Inflammatory macrophage treated with lipopolysaccharide for 4 hours (primary cell): ENCODE results near the gene IL26.

Source experiments
- DNase-seq: peaks from one replicate; pipeline ENCODE4 v3.0.0-alpha.2; 2020

IL26 gene

GRCh38 chr12:68225576-68226476 lies at the start of gene IL26:
IL26 (minus strand) TSS chr12:68225810; CDS start chr12:68225756, 54 bp downstream.
- DNase-seq: no peak

- no peak for DNase-seq
Measured at GRCh38 chr12:68272732-68273131, 47.1 kb upstream of the IL26 start.

- DNase-seq: no peak
Measured at GRCh38 chr12:68271346-68271745, 45.7 kb upstream of the IL26 start.

- no peak for DNase-seq
Measured at GRCh38 chr12:68270358-68270757, 44.7 kb upstream of the IL26 start.

- no peak for DNase-seq
Measured at GRCh38 chr12:68269779-68270178, 44.2 kb upstream of the IL26 start.

GRCh38 chr12:68268967-68269366 lies 43.4 kb upstream of the IL26 start:
- no peak for DNase-seq

GRCh38 chr12:68267892-68268396 lies 42.3 kb upstream of the IL26 start:
- DNase-seq: peak; percentile 68

GRCh38 chr12:68264857-68265256 lies 39.2 kb upstream of the IL26 start:
- DNase-seq: no peak

GRCh38 chr12:68264158-68264855 lies 38.7 kb upstream of the IL26 start:
- peak; percentile 69 for DNase-seq

GRCh38 chr12:68263366-68263765 lies 37.8 kb upstream of the IL26 start:
- DNase-seq: no peak

GRCh38 chr12:68261896-68262295 lies 36.3 kb upstream of the IL26 start:
- DNase-seq: no peak

GRCh38 chr12:68260153-68260552 lies 34.5 kb upstream of the IL26 start:
- DNase-seq: no peak

GRCh38 chr12:68259318-68259940 lies 33.8 kb upstream of the IL26 start:
- no peak for DNase-seq

- no peak for DNase-seq
Measured at GRCh38 chr12:68253504-68253903, 27.9 kb upstream of the IL26 start, which contains the start of gene IL22. IL22 (minus strand) TSS chr12:68253604; CDS start chr12:68253448, 156 bp downstream.

GRCh38 chr12:68252077-68252476 lies 26.5 kb upstream of the IL26 start:
- no peak for DNase-seq

GRCh38 chr12:68250454-68250853 lies 24.8 kb upstream of the IL26 start:
- no peak for DNase-seq

- DNase-seq: no peak
Measured at GRCh38 chr12:68247785-68248184, 22.2 kb upstream of the IL26 start.

- DNase-seq: no peak
Measured at GRCh38 chr12:68246350-68246749, 20.7 kb upstream of the IL26 start.

GRCh38 chr12:68245180-68246021 lies 19.8 kb upstream of the IL26 start:
- DNase-seq: no peak

GRCh38 chr12:68242777-68243176 lies 17.2 kb upstream of the IL26 start:
- DNase-seq: peak; percentile 23

- peak; percentile 89 for DNase-seq
Measured at GRCh38 chr12:68240975-68241374, 15.4 kb upstream of the IL26 start.

- peak; percentile 59 for DNase-seq
Measured at GRCh38 chr12:68240079-68240478, 14.5 kb upstream of the IL26 start.
